ENCODE data around the gene ABCB9.
"Not testable (repeated sequence)": the region's sequence is repeated elsewhere in the genome, so short reads cannot be mapped to it uniquely, and the experiment has no call there.

Gene ABCB9

DNA sequence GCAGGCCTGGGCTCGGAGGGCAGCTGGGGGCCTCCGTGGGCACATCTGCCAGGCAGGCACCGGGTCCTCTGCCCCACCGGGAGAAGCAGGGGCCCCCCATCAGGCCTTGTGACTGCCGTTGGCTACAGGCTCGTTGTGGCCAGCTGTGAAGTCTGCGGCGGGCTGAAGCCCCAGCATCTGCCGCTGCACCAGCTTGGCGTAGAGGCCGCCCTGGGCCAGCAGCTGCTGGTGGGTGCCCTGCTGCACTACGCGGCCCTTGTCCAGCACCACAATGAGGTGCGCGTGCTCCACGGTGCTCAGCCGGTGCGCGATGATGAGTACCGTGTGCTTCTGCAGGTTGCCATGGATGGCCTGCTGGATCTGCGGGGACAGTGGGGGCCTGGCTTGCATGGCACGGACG lies 36.5 kb downstream of the ABCB9 start:
- DNase-seq: no peak

DNA sequence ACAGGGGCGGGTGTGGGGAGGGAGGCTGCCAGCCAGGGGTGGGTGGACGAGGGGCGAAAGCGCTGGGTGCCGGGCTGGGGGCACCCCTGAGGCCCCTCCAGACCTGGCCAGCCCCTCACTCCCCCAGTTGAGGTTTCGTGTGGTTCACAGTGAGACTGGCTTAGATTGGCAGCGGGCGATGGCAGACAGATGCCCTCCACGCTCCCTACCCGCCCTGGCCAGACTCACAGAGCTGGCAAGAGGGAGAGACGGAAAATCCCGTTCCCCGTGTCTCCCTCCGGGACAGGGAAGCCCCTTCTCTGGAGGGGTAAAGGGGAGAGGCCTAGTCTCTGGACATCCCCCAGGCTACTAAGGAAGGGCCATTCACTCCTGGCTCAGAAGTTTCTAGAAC lies 37.1 kb downstream of the ABCB9 start:
- no peak for DNase-seq

DNA sequence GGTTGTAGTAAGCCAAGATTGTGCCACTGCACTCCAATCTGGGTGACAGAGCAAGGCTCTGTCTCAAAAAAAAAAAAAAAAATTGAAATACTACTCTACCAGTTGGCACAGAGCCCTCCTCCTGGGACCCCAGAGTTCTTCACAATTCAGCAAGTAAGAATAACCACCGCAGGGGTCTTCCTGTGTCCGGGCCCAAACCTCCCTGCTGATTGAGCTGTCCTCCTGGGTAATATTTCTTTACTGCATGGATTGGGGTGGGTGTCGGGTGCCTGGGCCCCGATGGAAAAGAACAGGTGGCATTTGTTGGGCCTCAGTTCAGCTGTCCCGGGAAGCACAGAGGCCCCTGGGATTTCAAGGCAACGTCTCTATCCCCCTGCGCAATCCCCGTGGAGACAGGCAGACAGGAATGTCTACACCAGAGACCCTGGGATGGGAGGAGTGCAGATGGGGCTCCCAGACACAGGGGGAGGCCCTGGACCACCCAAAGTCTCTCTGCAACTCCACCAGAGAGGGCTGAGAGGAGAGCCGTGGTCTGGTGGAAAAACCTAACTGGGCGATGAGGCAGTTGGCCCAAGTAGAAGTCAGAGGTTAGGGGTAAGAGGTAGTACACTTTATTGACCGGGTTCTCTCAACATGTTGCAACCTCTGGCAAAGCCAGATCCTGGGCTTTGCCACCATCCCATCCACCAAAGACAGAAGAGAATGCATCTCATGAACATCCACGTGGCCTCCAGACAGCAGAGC lies 37.7 kb downstream of the ABCB9 start:
- no peak for DNase-seq

DNA sequence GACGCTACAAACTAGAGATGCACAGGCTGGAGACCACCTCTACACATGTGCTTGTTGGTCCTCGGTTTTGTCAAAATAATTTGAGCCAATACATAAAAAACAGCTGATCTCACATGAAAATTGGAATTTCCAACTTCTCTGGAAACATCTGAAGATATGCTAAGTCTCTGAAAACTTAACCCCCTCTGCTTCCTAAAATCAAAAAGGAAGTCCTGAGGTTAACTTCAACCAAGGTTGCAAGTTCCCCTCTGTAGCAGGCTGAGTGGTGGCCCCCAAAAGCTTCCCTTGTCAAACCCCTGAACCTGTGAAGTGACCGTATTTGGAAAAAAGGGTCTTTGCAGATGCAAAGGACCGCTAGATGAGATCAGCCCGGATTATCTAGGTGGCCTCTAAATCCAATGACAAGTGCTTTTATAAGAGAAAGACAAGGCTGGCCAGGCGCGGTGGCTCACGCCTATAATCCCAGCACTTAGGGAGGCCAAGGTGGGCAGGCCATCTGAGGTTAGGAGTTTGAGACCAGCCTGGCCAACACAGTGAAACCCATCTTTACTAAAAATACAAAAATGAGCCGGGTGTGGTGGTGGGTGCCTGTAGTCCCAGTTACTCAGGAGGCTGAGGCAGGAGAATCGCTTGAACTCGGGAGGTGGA lies 38.4 kb downstream of the ABCB9 start:
- DNase-seq: peak; percentile 48

DNA sequence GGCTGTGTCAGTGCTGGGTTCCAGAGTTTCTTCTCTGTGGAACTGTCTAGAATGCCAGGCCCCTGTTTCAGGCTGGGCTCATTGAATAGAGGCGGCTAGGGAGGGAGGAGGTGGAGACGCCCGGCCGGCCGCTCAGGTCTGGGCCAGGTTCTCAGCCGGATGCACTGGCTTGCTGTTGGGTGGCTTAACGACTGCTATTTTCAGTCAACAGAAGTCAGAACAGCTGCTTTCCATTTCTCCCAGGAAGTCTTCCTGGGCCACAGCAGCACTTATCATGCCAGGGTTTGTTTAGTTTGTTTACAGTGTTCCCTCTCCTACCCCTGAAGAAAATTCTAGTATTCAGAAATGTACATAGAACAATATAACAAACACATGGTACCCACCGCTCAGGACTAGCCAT lies 44.3 kb downstream of the ABCB9 start:
- DNase-seq: no peak

DNA sequence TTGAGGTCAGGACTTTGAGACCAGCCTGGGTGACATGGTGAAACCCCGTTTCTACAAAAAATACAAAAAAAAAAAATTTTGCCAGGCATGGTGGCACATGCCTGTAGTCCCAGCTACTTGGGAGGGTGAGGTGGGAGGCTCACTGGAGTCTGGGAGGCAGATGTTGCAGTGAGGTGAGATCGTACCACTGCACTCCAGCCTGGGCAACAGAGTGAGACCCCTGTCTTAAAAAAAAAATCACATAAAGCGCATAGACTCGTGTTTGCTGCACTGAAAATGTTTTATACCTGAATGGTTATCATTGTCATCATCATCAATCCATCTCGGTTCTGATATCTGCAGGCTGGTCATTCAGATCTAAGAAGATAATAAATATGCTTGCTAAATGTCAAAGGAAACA lies 45.6 kb downstream of the ABCB9 start:
- DNase-seq: no peak

DNA sequence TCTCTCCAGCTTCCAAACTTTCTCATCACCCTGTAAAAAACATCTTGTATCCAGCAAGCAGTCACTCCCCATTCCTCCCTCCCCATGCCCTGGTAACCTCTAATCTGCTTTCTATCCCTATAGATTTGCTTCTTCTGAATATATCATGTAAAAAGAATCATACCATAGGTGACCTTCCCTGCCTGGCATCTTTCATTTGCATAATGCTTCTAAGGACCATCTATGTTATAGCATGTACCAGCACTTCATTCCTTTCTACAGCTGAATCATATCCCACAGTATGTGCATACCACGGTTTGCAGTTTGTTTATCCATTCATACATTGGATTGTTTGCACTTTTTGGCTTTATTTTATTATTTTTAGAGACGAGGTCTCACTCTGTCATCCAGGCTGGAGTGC lies 47.4 kb downstream of the ABCB9 start:
- DNase-seq: no peak

DNA sequence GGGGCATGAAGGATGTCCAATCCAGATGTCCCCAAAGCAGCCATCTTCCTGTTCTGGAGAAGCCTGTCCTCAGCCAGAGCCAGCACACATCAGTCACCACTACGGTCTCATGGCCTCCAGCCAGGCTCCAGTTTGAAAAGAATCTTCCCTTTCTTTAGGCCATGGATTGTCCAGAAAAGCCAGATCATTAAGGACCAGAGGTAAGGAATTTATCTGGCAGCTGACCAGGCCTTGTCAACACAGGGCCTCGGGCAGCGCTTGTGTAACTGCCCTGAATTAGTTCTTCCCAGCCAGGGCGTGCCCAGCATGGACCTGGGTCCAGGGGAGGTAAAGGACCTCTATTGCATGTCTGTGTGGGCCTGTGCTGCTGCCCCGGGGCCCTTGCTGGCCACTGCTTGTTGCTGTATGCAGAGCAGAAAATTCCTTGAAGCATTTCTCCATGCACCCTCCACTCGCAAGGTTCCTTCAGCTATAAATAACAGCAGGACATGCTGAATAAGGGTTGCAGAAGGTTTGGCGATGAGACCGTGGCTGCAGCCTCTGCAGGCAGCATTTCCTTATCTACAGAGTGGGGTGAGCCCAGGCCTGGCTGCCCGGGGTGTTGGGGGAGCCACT lies 48.6 kb downstream of the ABCB9 start:
- no peak for DNase-seq

DNA sequence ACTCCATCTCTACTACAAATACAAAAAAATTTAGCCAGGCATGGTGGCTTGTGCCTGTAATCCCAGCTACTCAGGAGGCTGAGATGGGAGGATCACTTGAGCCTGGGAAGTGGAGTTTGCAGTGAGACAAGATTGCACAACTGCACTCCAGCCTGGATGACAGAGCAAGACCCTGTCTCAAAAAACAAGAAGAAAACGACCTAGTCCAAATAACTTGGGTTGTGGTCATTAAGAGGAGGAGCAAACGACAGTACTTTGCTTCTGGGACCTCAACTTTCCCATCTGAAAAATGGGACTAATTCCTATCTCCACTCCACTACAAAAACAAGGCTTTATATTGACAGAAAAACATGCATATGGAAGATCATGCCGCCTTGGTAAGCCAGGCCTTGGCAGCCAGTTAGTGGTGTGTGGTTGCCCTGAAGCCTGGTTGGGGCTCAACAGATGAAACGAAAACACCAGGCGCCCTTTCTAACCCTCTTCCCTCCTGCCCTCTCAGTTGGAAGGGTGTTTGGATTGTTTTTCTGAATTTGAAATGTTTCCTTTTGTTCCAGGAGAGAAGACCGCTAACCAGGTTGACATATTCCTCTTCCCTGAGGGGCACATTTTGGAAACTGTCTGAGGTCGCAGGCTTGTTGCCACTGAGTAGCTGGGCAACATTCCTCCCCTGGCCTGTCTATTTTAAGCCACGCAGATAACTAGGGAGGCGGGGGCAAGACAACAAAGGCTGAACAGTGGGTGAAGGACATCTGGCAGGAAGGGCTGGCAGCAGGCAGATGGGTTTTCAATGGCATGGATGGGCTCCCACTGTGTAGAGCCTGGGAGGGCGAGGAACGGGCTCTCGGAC lies 56.6 kb downstream of the ABCB9 start:
- no peak for DNase-seq

DNA sequence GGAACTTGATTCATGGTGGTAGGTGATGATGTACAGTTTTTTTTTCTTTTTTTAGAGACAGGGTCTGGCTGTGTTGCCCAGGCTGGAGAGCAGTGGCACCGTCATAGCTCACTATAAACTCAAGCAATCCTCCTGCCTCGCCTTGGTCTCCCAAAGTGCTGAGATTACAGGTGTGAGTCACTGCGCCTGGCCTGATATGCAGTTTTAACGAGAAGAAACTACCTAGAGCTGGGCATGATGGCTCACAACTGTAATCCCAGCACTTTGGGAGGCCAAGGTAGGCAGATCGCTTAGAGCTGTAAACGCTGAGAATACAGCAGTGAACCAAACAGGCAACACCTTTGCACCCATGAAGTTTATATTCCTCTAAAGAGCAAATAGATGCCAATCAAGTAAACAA lies 57.3 kb downstream of the ABCB9 start:
- DNase-seq: no peak

DNA sequence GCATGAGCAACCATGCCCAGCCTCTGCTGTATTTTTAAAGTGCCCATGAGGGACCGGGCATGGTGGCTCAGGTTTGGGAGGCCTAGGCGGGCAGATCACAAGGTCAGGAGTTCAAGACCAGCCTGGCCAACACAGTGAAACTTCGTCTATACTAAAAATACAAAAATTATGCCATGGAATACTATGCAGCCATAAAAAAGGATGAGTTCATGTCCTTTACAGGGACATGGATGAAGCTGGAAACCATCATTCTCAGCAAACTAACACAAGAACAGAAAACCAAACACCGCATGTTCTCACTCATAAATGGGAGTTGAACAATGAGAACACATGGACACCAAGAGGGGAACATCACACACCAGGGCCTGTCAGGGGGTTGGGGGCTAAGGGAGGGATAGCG lies 61.0 kb downstream of the ABCB9 start:
- not testable (repeated sequence) for DNase-seq

DNA sequence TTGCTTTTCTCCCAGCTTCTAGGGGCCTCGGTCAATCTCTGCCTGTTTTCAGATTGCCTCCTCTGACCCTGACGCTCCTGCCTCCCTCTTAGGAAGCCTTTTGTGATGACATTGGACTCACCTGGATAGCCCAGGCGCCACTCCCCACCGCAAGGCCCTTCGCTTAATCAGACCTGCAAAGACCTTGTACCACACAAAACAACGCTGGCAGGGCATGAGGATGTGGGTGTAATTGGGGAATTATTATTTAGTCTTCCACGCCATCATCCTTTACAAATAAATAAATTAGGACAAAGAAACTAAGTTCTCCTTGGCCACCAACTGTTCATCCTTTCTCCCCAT lies 62.6 kb downstream of the ABCB9 start:
- no peak for DNase-seq

DNA sequence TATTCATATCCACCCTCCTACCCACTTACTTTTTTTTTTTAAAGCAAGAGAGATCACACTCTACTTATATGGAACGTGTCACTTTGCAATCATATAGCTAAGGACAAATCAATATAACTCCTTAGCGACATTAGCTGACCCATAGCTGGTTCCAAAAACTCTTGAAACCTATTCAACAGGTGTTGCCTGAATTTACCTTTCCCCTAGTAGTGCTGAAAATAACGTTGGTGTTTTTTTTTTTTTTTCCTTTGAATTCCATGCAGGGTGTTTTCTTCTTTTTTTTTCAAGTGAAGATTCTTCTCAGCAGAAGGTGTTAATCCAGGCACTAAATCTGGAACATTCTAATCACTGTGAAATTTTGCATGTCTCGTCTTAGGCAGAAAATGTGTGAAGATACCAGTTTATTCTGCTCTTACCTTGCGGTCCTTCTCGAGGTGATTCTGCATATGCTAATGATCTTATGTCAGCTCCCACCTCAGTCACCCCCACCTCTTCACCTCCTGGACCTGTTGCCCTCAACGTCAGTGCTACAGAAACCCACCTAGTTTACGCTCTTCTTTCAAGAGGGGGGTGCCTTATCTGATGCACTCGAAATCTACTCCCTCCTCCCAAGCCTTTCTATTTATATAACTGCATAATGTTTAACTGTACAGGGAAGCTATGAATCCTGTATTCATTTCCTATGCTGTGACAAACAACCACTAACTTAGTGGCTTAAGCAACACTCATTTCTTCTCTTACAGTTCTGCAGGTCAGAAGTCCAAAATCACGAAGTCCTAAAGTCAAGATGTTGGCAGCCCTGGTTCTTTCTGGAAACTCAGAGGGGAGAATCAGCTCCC lies 63.2 kb downstream of the ABCB9 start:
- no peak for DNase-seq

DNA sequence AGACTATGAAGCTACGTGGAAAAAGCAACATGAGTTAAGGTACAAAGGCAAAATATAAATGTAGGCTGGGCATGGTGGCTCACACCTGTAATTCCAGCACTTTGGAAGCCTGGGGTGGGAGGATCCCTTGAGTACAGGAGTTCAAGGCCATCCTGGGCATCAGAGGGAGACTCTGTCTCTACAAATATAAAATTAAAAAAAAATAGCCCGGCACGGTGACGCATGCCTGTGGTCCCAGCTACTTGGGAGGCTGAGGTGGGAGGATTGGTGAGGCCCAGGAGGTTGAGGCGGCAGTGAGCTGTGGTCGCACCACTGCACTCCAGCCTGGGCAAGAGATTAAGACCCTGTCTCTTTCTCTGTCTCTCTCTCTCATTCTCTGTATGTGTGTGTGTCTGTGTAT lies 66.4 kb downstream of the ABCB9 start:
- no peak for DNase-seq

DNA sequence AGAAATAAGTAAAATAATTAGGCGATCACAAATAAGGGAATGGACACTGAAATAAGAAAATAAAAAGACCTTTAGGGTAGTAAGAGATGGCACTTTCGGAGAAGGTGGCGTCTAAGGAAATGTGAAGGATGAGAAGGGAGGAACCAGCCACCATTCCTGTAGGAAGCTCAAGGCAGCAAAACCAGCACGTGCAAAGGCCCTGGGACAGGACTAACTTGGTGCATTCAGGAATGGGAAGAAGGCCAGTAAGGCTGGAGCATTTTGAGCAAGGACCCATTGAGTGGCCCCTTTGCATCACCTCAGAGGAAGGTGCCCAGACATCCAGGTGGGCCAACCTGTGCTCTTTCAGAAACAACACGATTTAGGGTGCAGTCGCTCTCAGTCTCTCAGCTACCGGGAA lies 69.6 kb downstream of the ABCB9 start:
- no peak for DNase-seq

DNA sequence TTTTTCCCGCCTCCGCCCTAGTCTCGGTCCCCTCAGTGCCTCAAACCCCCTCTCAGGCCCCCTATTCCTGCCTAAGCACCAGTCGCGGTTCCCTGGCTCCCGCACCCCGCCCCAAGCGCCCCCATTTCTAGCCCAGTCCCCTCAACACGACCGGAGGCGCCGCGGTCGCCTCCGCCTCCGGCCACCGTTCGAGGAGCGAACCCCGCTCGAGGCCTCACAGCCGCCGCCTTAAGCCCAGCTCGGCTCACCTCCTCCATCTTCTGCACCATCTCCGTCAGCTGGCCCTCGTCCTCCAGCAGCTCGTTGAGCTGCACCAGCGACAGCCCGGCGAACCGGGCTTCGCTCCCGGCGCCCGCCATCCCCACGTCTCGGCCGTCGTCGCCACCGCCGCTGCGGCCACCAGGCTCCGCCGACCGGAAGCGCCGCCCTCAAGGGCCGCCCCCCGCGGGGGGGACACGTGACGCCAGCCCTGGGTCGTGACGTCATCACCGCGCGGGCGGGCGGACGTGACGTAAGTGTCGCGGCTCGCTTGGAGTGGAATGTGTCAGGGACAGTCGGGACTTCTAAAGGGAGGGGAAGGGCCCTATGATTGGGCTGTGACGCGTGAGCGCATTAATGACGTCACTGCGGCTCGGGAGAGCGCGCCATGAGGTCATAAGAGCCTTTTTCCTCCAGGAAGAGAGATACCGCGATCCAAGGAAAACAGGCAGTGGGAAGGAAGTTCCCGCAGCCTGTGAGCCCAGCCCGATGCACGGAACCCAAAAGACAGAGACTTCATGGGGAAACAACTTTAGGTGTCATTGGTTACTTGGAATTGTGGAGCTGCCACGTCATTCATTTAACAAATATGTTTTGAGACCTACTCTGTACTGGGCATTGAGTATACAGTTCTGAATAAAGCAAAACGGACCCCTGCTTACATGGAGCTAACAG lies 70.3 kb downstream of the ABCB9 start, which contains the start of gene VPS37B:
Gene VPS37B, minus strand, starts transcription at position 421 of the 933 bp plus-strand sequence. Its CDS starts 62 bp downstream, at position 359.
- peak; percentile 88 for DNase-seq

DNA sequence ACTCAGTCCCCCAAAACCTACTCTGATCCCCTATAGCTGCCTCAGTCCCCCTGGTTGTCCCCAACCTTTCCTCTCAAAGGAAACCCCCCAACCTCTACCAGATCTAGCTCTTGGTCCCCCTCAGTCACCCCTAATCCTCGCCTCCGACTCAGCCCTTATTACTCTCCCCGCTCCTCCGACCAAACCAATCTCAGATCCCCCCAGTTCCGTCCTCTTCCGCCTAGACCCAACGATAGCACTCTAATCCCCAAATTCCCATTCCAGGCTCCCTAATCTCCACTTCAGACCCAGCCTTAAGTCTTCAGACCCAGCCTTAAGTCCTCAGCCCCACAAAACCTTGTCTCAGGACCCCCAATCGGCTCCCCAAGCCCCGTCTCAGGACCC lies 71.0 kb downstream of the ABCB9 start:
- no peak for DNase-seq

DNA sequence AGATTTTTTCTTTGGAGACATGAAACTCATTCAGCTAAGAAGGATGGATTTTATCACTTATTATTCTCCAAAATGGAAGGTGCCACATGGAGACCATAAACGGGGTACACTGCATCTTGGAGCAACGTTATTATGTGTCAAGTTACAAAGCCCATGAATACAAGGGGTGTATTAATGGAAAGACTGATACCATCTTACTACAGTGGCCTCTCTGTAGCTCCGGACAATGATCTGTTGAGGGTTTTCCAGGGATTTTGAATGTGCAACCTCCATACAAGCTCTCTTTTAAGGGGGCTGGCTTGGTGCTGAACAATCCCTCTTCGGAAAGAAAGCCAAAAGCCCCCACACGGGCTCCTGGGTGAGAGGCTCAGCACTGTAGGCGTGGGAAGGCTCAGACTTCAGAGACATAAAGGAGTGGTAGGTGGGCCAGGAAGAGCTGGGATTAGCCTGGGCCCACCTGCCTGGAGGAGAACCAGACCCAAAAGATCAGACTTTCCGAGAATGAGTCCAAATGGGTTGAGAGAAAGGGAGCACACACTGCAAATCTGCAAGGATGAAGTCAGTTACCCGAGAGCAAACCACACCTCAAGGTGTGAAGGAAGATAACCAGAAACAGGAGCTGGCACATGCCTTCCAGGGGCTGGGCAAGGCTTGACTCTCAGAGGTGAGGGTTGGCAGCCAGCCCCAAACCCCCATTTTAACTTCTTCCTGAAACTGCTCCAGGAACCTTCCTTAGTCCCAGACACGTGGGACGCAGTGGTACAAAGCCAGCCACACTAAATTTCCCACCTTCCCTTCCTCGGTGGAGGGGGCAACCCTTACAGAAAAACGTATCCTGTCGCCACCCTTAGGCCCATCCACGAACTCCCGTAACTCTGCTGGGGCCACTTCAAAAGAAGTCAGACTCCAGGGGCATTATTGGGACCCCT lies 71.8 kb downstream of the ABCB9 start:
- DNase-seq: no peak

DNA sequence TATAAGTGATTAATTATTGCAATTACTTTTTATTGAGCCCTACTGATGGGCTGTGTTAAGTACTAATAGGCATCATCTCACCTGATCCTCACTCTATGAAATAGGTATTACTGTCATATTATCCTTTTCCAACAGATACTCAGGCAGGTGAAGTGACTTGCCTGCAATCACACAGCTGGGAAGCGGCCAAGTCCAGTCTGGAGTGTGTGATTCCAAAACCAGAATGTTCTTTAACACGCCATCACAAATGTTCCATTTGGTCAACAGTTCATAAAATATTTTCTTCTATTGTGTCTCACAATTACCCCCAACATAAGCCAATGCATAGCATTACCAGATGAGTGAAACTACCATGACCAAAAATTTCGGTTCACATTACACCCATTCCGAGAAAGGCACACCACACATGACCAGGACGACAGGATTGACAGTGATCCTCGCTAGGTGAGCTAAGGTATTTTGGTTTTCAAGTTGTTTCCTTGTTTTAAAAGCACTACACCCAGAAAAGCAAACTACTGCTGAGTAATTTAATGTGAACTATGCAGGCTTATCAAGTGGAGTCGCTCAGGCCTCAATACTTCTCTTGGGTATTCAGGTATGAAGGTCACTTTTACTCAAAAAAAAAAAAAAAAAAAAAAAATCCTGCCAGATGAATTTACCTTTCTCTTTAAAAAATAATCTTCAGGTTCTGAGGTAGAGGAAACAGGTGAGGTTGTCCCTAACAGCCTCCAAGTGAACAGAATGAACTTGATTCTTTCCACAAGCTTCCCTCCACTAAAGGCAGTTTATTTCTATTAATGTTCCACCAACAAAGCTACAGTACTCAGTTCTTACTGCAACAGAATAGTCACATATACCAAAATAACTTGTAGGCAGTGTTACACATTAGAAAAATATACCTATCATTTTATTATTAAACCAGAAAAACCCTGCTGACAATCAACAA lies 72.8 kb downstream of the ABCB9 start:
- DNase-seq: no peak

Measured in inflammatory macrophage treated with lipopolysaccharide for 4 hours (primary cell).